HepG2 (cell line): ENCODE measurements around the gene SIGMAR1. TPM values are rescaled to one million over a fixed set of nuclear protein-coding genes. Genes with fewer than 3 reads are reported as not detected.

Experiments
- CHCHD3 ChIP-seq: sonication (generic); formaldehyde crosslinking; IDR thresholded peaks from 2 replicates; pipeline ENCODE4 v1.8.0; 2022; ENCODE audit warnings: mild to moderate bottlenecking, missing genetic modification reagents, moderate library complexity
- EEA1 ChIP-seq: sonication (generic); formaldehyde crosslinking; IDR thresholded peaks from 2 replicates; pipeline ENCODE4 v1.5.1; 2020; ENCODE audit warnings: mild to moderate bottlenecking, missing genetic modification reagents, borderline replicate concordance
- FOSL1 ChIP-seq: sonication (generic); formaldehyde crosslinking; IDR thresholded peaks from 2 replicates; pipeline ENCODE4 v1.9.0; 2021; ENCODE audit warnings: missing genetic modification reagents, borderline replicate concordance
- FOXK1 ChIP-seq: sonication (generic); formaldehyde crosslinking; IDR thresholded peaks from 2 replicates; pipeline ENCODE4 v1.4.0; 2020; ENCODE audit warnings: low read depth, missing genetic modification reagents, borderline replicate concordance
- HOXA5 ChIP-seq: sonication (generic); formaldehyde crosslinking; IDR thresholded peaks from 2 replicates; pipeline ENCODE4 v1.4.0; 2020; ENCODE audit warnings: missing genetic modification reagents
- NCOA2 ChIP-seq: sonication (generic); formaldehyde crosslinking; IDR thresholded peaks from 2 replicates; pipeline ENCODE4 v1.8.0; 2022; ENCODE audit warnings: inconsistent platforms
- NFYB ChIP-seq: sonication (generic); formaldehyde crosslinking; IDR thresholded peaks from 2 replicates; pipeline ENCODE4 v1.4.0; 2020; ENCODE audit warnings: missing genetic modification reagents
- PRPF4 ChIP-seq: fragments of 200-400 bp; formaldehyde crosslinking; IDR thresholded peaks from 2 replicates; pipeline ENCODE4 v1.6.1; 2016; ENCODE audit warnings: low read length, low read depth; ENCODE audit not compliant: poor library complexity, severe bottlenecking
- RFXAP ChIP-seq: sonication (generic); formaldehyde crosslinking; IDR thresholded peaks from 2 replicates; pipeline ENCODE4 v1.4.0; 2020; ENCODE audit warnings: missing genetic modification reagents, borderline replicate concordance
- SRF ChIP-seq: IDR thresholded peaks from 2 replicates; pipeline ENCODE4 v1.6.1; 2011; ENCODE audit warnings: mild to moderate bottlenecking, low read depth, low read length, moderate library complexity
- TCF7L2 ChIP-seq: IDR thresholded peaks from 2 replicates; pipeline ENCODE4 v1.6.1; 2011; ENCODE audit warnings: mild to moderate bottlenecking, low read depth, low read length, moderate library complexity
- ZNF136 ChIP-seq: sonication (generic); formaldehyde crosslinking; IDR thresholded peaks from 2 replicates; pipeline ENCODE4 v1.8.1; 2022; ENCODE audit warnings: low read depth, mild to moderate bottlenecking, moderate library complexity, missing genetic modification reagents
- ZNF260 ChIP-seq: sonication (generic); formaldehyde crosslinking; IDR thresholded peaks from 2 replicates; pipeline ENCODE4 v1.4.0; 2020; ENCODE audit warnings: missing genetic modification reagents, low read depth, mild to moderate bottlenecking, borderline replicate concordance
- ZNF296 ChIP-seq: sonication (generic); formaldehyde crosslinking; conservative IDR thresholded peaks from 2 replicates; pipeline ENCODE4 v1.5.0; 2020; ENCODE audit warnings: mild to moderate bottlenecking, missing genetic modification reagents
- ZNF562 ChIP-seq: sonication (generic); formaldehyde crosslinking; IDR thresholded peaks from 2 replicates; pipeline ENCODE4 v1.8.0; 2022; ENCODE audit warnings: missing genetic modification reagents, borderline replicate concordance
- ZNF577 ChIP-seq: sonication (generic); formaldehyde crosslinking; IDR thresholded peaks from 2 replicates; pipeline ENCODE4 v1.4.0; 2020; ENCODE audit warnings: mild to moderate bottlenecking, low read depth, missing genetic modification reagents, borderline replicate concordance
- ZNF589 ChIP-seq: sonication (generic); formaldehyde crosslinking; conservative IDR thresholded peaks from 2 replicates; pipeline ENCODE4 v1.8.0; 2022; ENCODE audit warnings: mild to moderate bottlenecking, moderate library complexity, missing genetic modification reagents
- ZSCAN29 ChIP-seq: sonication (generic); formaldehyde crosslinking; conservative IDR thresholded peaks from 2 replicates; pipeline ENCODE4 v1.4.0; 2020; ENCODE audit warnings: mild to moderate bottlenecking, missing genetic modification reagents
- polyA plus RNA-seq, 8 experiments: library from polyadenylated mRNA; depleted of rRNA in 3 of 8; stranded (reverse) in 7 of 8; unstranded in 1 of 8; fragments of >200 nt; fragmentation: Illumina TruSeq in 4 of 8; extraction: Trizol in 4 of 8; gene quantifications; 2 replicates each; pipeline versions ENCODE4 v1.2.1 to v1.2.3, GENCODE V29; 2011 to 2016; ENCODE audit warnings: low read depth in 4 of 8, missing spikeins in 1 of 8, mixed read lengths in 1 of 8; ENCODE audit not compliant: insufficient read depth in 1 of 8
- total RNA-seq, 5 experiments: library from RNA; depleted of rRNA; stranded (reverse); fragments of >200 nt; fragmentation: Illumina TruSeq; extraction: Trizol; gene quantifications; 2 replicates each; pipeline ENCODE4 v1.2.3, GENCODE V29; 2016; ENCODE audit warnings: low read depth in 1 of 5
- TF ChIP-seq, protein P1 (sequence below), 2 experiments: fragments of 450-650 bp in 1 of 2; sonication (generic) in 1 of 2; formaldehyde crosslinking in 1 of 2; IDR thresholded peaks; 2 replicates each; pipeline versions ENCODE4 v1.6.1 to v1.8.0; 2016 to 2022; ENCODE audit warnings: antibody characterized with exemption in 1 of 2, mild to moderate bottlenecking in 1 of 2, missing genetic modification reagents in 1 of 2
- TF ChIP-seq, protein P2 (sequence below): sonication (generic); formaldehyde crosslinking; IDR thresholded peaks from 2 replicates; pipeline ENCODE4 v1.5.0; 2020; ENCODE audit warnings: missing genetic modification reagents, mild to moderate bottlenecking, borderline replicate concordance

SIGMAR1 gene
- total and polyA plus RNA-seq, 2 of the 13 experiments (the other 11 are each of a cell fraction or from before 2014, with no cell fraction given) = 38.9 to 60.8 TPM

DNA sequence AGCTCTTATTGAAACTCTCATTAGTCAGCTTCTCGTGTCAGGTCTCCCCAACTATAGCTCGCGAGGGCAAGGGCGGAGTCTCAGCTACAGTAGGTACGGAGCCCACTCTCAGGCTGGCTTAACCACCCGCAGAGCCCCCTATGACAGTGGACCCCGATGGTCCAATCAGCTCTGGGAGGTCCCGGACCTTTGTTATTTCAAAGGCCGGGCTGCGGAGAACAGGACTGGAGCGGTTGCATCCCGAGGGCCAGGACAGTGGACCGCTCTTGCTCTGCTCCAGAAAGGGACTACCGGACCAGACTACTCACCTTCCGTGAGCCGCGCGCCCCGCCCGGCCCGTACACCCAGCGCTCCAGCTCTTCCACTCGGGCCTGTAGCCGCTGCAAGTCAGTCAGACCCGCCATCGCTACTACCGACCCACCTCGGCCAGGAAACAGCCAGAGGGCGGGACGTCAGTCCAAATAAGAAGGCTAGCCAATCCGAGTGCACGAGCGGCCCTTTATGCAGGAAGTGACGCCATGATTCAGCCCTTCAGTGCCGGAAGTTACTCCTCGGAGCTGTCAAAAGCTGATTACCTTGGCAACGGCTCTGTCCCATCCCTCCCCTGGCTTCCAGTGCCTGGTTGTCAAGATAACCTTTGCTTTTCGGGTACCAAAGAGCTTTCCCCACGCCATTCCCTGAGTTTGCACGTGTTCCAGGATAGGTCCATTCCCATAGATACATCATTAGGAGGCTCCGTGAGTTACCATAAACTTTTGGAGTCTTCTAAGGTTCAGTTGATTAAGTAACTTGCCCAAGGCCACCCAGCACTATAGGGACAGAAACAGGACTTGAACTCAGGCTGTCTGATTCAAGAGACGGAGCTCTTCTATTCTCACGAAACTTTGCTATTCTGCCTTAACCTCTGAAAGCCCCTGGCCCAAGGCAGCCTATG lies 17.3 kb downstream of the SIGMAR1 start, which contains the start of gene DCTN3 (continued):
- TF ChIP-seq, protein P1, sequence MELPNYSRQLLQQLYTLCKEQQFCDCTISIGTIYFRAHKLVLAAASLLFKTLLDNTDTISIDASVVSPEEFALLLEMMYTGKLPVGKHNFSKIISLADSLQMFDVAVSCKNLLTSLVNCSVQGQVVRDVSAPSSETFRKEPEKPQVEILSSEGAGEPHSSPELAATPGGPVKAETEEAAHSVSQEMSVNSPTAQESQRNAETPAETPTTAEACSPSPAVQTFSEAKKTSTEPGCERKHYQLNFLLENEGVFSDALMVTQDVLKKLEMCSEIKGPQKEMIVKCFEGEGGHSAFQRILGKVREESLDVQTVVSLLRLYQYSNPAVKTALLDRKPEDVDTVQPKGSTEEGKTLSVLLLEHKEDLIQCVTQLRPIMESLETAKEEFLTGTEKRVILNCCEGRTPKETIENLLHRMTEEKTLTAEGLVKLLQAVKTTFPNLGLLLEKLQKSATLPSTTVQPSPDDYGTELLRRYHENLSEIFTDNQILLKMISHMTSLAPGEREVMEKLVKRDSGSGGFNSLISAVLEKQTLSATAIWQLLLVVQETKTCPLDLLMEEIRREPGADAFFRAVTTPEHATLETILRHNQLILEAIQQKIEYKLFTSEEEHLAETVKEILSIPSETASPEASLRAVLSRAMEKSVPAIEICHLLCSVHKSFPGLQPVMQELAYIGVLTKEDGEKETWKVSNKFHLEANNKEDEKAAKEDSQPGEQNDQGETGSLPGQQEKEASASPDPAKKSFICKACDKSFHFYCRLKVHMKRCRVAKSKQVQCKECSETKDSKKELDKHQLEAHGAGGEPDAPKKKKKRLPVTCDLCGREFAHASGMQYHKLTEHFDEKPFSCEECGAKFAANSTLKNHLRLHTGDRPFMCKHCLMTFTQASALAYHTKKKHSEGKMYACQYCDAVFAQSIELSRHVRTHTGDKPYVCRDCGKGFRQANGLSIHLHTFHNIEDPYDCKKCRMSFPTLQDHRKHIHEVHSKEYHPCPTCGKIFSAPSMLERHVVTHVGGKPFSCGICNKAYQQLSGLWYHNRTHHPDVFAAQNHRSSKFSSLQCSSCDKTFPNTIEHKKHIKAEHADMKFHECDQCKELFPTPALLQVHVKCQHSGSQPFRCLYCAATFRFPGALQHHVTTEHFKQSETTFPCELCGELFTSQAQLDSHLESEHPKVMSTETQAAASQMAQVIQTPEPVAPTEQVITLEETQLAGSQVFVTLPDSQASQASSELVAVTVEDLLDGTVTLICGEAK (IDR thresholded peaks at IDR 0.05) = peak; percentile 72
- TF ChIP-seq, protein P1 (CRISPR knock-in tag; IDR thresholded peaks at IDR 0.05) = no peak
- TF ChIP-seq ZNF562 (CRISPR knock-in tag) = no peak
- no peak for TF ChIP-seq PRPF4
- peak; percentile 68; the same call in 1 of the 2 replicates for TF ChIP-seq FOXK1 (CRISPR knock-in tag)
- no peak for TF ChIP-seq ZNF296 (CRISPR knock-in tag)
- TF ChIP-seq, protein P2, sequence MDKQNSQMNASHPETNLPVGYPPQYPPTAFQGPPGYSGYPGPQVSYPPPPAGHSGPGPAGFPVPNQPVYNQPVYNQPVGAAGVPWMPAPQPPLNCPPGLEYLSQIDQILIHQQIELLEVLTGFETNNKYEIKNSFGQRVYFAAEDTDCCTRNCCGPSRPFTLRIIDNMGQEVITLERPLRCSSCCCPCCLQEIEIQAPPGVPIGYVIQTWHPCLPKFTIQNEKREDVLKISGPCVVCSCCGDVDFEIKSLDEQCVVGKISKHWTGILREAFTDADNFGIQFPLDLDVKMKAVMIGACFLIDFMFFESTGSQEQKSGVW (CRISPR knock-in tag) = no peak
- TF ChIP-seq ZNF260 = no peak
- no peak for TF ChIP-seq FOSL1 (CRISPR knock-in tag)
- no peak for TF ChIP-seq CHCHD3 (CRISPR knock-in tag)
- no peak for TF ChIP-seq NCOA2 (CRISPR knock-in tag)
- TF ChIP-seq TCF7L2 = no peak
- TF ChIP-seq SRF = no peak
- peak; percentile 85 for TF ChIP-seq NFYB (CRISPR knock-in tag)
- no peak for TF ChIP-seq ZNF577 (CRISPR knock-in tag)
- no peak for TF ChIP-seq ZNF589 (CRISPR knock-in tag)
- TF ChIP-seq RFXAP = peak; percentile 40; the same call in 1 of the 2 replicates
- no peak for TF ChIP-seq HOXA5 (CRISPR knock-in tag)
- TF ChIP-seq ZNF136 = no peak
- no peak for TF ChIP-seq EEA1
- TF ChIP-seq ZSCAN29 (CRISPR knock-in tag) = no peak
